Muscle of leg (tissue), 11 donors: ENCODE results near the gene HBA2. TPM values are rescaled to one million over a fixed set of nuclear protein-coding genes. Genes with fewer than 3 reads are reported as not detected.

Experiments used
- DNase-seq: peaks from one replicate; pipeline ENCODE4 v3.0.0; 2013
- H3K27ac ChIP-seq: one replicate; pipeline ENCODE4 v1.5.1; 2013; ENCODE audit warnings: mild to moderate bottlenecking, low read length, control low read depth
- H3K27me3 ChIP-seq: one replicate; pipeline ENCODE4 v1.6.1; 2013; ENCODE audit warnings: low read length; ENCODE audit not compliant: control insufficient read depth, insufficient read depth
- H3K36me3 ChIP-seq: one replicate; pipeline ENCODE4 v1.6.1; 2013; ENCODE audit warnings: low read length; ENCODE audit not compliant: control insufficient read depth, insufficient read depth
- H3K4me1 ChIP-seq: one replicate; pipeline ENCODE4 v1.6.1; 2013; ENCODE audit warnings: low read length; ENCODE audit not compliant: control insufficient read depth, insufficient read depth
- H3K4me3 ChIP-seq: one replicate; pipeline ENCODE4 v1.5.1; 2013; ENCODE audit warnings: low read length, control low read depth
- H3K9me3 ChIP-seq: replicated peaks from 2 replicates; pipeline ENCODE4 v1.6.1; 2013; ENCODE audit warnings: low read depth, low read length; ENCODE audit not compliant: control insufficient read depth
- WGBS: methylation state at CpG from one replicate; pipeline ENCODE4 v1.1.5; 2013; ENCODE audit warnings: missing lambda C conversion rate; ENCODE audit not compliant: insufficient coverage; 5-methylcytosine and 5-hydroxymethylcytosine counted together
- polyA plus RNA-seq, 8 donors: library from polyadenylated mRNA; unstranded; fragments of 120-200 nt; gene quantifications; one replicate each; pipeline versions ENCODE4 v1.2.1 to v1.2.3, GENCODE V29; 2013; ENCODE audit warnings: inconsistent platforms in 1 of 8, low replicate concordance in 1 of 8; ENCODE audit not compliant: insufficient read length in 8 of 8, insufficient read depth in 1 of 8
- total RNA-seq: library from RNA; stranded (reverse); fragments of 120-200 nt; gene quantifications from one replicate; pipeline ENCODE4 v1.2.4, GENCODE V29; 2013

The HBA2 gene
- total and polyA plus RNA-seq, 9 donors, result 926 to 10,285 (median 5,731) TPM

GRCh38 chr16:220021-220420 lies 47.3 kb downstream of the HBA2 start:
- Histone ChIP-seq H3K27ac (no peak overlapping the region), H3K4me3 (no peak overlapping the region), H3K9me3 (no peaks in the 10 kb centered on the region), H3K36me3 (peaks cover 77% of the 10 kb centered on the region), H3K4me1 (no peaks in the 10 kb centered on the region), H3K27me3 (no peaks in the 10 kb centered on the region)
- WGBS, result no CpG with 5 or more reads among the region's 4 CpGs
- DNase-seq, result no peak

Other genes starting within 250 kb of the HBA2 start
- 2.7 TPM for gene POLR3K, start 119.3 kb upstream of the HBA2 start, total RNA-seq
- 1 to 10 TPM; 7.6 to 9.8 (median 8.0) TPM for gene POLR3K, start 119.3 kb upstream of the HBA2 start, polyA plus RNA-seq
- gene SNRNP25, start 119.0 kb upstream of the HBA2 start, total RNA-seq, result 23.8 TPM
- 10 to 100 TPM; 27.2 to 31.9 (median 30.2) TPM for gene SNRNP25, start 119.0 kb upstream of the HBA2 start, polyA plus RNA-seq
- 20.6 TPM for gene RHBDF1, start 100.2 kb upstream of the HBA2 start, total RNA-seq
- gene RHBDF1, start 100.2 kb upstream of the HBA2 start, polyA plus RNA-seq, result 10 to 100 TPM; 36.9 to 53.3 (median 48.2) TPM
- gene MPG, start 94.7 kb upstream of the HBA2 start, total RNA-seq, result 39.0 TPM
- 10 to 100 TPM; 24.2 to 37.6 (median 32.2) TPM for gene MPG, start 94.7 kb upstream of the HBA2 start, polyA plus RNA-seq
- gene NPRL3, start 34.2 kb upstream of the HBA2 start, total RNA-seq, result 7.3 TPM
- 10 to 100 TPM; 21.3 to 31.1 (median 27.8) TPM for gene NPRL3, start 34.2 kb upstream of the HBA2 start, polyA plus RNA-seq
- gene HBZ, start 20.2 kb upstream of the HBA2 start, total RNA-seq, result 0.93 TPM
- 10 to 100 TPM in 2 of 8 donors, 1 to 10 TPM in 6; 2.2 to 16.3 (median 7.5) TPM for gene HBZ, start 20.2 kb upstream of the HBA2 start, polyA plus RNA-seq
- gene HBM, start 6.9 kb upstream of the HBA2 start, total RNA-seq, result 15.2 TPM
- gene HBM, start 6.9 kb upstream of the HBA2 start, polyA plus RNA-seq, result 10 to 100 TPM in 6 of 8 donors, 1 to 10 TPM in 2; 4.3 to 28.0 (median 15.1) TPM
- gene HBA1, start 3.8 kb downstream of the HBA2 start, total RNA-seq, result 387 TPM
- gene HBA1, start 3.8 kb downstream of the HBA2 start, polyA plus RNA-seq, result 1,000 to 10,000 TPM; 1,237 to 7,147 (median 3,734) TPM
- 2.5 TPM for gene HBQ1, start 7.6 kb downstream of the HBA2 start, total RNA-seq
- 1 to 10 TPM in 6 of 8 donors, under 1 TPM in 2; 0.85 to 3.2 (median 1.9) TPM for gene HBQ1, start 7.6 kb downstream of the HBA2 start, polyA plus RNA-seq
- 67.3 TPM for gene LUC7L, start 56.6 kb downstream of the HBA2 start, total RNA-seq
- gene LUC7L, start 56.6 kb downstream of the HBA2 start, polyA plus RNA-seq, result 10 to 100 TPM; 59.1 to 89.4 (median 69.7) TPM
- 26.9 TPM for gene FAM234A, start 61.9 kb downstream of the HBA2 start, total RNA-seq
- gene FAM234A, start 61.9 kb downstream of the HBA2 start, polyA plus RNA-seq, result 10 to 100 TPM; 38.1 to 49.5 (median 44.6) TPM
- gene RGS11, start 103.1 kb downstream of the HBA2 start, total RNA-seq, result 1.2 TPM
- 1 to 10 TPM in 6 of 8 donors, under 1 TPM in 2; 0.92 to 3.1 (median 1.6) TPM for gene RGS11, start 103.1 kb downstream of the HBA2 start, polyA plus RNA-seq
- gene ARHGDIG, start 107.7 kb downstream of the HBA2 start, total RNA-seq, result 1.0 TPM
- 1 to 10 TPM in 2 of 8 donors, under 1 TPM in 6; 0.30 to 2.4 (median 0.63) TPM for gene ARHGDIG, start 107.7 kb downstream of the HBA2 start, polyA plus RNA-seq
- gene PDIA2, start 110.3 kb downstream of the HBA2 start, total RNA-seq, result 0.84 TPM
- gene PDIA2, start 110.3 kb downstream of the HBA2 start, polyA plus RNA-seq, result 1 to 10 TPM in 1 of 8 donors, under 1 TPM in 7; 0.46 to 1.8 (median 0.60) TPM
- gene AXIN1, start 179.8 kb downstream of the HBA2 start, total RNA-seq, result 14.5 TPM
- 10 to 100 TPM; 11.5 to 19.2 (median 14.2) TPM for gene AXIN1, start 179.8 kb downstream of the HBA2 start, polyA plus RNA-seq
- gene MRPL28, start 197.7 kb downstream of the HBA2 start, total RNA-seq, result 46.1 TPM
- 10 to 100 TPM; 48.4 to 52.6 (median 50.0) TPM for gene MRPL28, start 197.7 kb downstream of the HBA2 start, polyA plus RNA-seq
- 16.3 TPM for gene PGAP6, start 209.1 kb downstream of the HBA2 start, total RNA-seq
- 10 to 100 TPM; 23.3 to 38.2 (median 29.3) TPM for gene PGAP6, start 209.1 kb downstream of the HBA2 start, polyA plus RNA-seq
- gene NME4, start 224.3 kb downstream of the HBA2 start, total RNA-seq, result 53.5 TPM
- gene NME4, start 224.3 kb downstream of the HBA2 start, polyA plus RNA-seq, result 100 to 1,000 TPM in 3 of 8 donors, 10 to 100 TPM in 5; 70.9 to 115 (median 97.2) TPM
- gene DECR2, start 229.0 kb downstream of the HBA2 start, total RNA-seq, result 8.4 TPM
- gene DECR2, start 229.0 kb downstream of the HBA2 start, polyA plus RNA-seq, result 10 to 100 TPM in 7 of 8 donors, 1 to 10 TPM in 1; 8.8 to 20.6 (median 13.4) TPM